ENCODE data around the gene MYB. TPM values are rescaled to one million over a fixed set of nuclear protein-coding genes. Genes with fewer than 3 reads are reported as not detected.

Gene MYB
- total RNA-seq, 2 experiments from 2014 or later, result 50.9 to 53.6 TPM

DNA sequence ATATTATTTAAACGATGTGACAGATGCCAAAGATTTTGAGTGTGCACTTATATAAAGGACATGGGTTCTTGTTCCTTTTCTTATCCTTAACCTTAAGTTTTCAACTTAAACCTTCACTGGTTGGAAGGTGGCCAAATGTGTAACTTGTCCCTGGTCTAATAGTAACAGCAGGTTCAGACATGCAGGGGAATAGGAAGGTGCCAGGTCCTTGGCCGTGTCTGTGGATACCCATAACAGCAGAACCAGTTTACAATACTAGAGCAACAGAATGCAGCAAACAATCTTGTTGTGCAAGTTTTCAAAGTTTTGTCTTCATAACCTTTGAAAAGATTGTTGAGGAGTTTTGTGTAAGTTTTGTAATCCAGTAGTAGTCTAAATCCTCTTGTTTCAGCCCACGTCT is 4.4 kb downstream of the MYB start:
- TF ChIP-seq, protein P1, sequence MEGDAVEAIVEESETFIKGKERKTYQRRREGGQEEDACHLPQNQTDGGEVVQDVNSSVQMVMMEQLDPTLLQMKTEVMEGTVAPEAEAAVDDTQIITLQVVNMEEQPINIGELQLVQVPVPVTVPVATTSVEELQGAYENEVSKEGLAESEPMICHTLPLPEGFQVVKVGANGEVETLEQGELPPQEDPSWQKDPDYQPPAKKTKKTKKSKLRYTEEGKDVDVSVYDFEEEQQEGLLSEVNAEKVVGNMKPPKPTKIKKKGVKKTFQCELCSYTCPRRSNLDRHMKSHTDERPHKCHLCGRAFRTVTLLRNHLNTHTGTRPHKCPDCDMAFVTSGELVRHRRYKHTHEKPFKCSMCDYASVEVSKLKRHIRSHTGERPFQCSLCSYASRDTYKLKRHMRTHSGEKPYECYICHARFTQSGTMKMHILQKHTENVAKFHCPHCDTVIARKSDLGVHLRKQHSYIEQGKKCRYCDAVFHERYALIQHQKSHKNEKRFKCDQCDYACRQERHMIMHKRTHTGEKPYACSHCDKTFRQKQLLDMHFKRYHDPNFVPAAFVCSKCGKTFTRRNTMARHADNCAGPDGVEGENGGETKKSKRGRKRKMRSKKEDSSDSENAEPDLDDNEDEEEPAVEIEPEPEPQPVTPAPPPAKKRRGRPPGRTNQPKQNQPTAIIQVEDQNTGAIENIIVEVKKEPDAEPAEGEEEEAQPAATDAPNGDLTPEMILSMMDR (IDR thresholded peaks at IDR 0.05), result no peak
- ChIA-PET CTCF (interaction anchor here (1.3 to 3.7 kb wide), 3 partner anchors 12 to 71 kb away, joined by 5 to 67 read pairs (median 10); no protein-coding TSS in a partner anchor), POLR2A (interaction anchor here (1.2 to 8.1 kb wide), 5 partner anchors 11 to 68 kb away, joined by 3 to 94 read pairs (median 42); no protein-coding TSS in a partner anchor)
- DNase-seq (no peak), ATAC-seq (no peak)
- peak overlapping the region; percentile 40 for H3K4me3 Mint-ChIP-seq
- H3K4me1 Mint-ChIP-seq (ENCODE audit: low read depth), result peaks cover 25% of the 10 kb centered on the region
- intact Hi-C loops (cut with micrococcal nuclease), result no loop called here
- no peak overlapping the region for H3K27ac Mint-ChIP-seq
- H3K36me3 Mint-ChIP-seq (ENCODE audit: low read depth), result peaks cover 74% of the 10 kb centered on the region
- H3K27me3 Mint-ChIP-seq, result no peaks in the 10 kb centered on the region
- H3K9me3 Mint-ChIP-seq, result no peaks in the 10 kb centered on the region

DNA sequence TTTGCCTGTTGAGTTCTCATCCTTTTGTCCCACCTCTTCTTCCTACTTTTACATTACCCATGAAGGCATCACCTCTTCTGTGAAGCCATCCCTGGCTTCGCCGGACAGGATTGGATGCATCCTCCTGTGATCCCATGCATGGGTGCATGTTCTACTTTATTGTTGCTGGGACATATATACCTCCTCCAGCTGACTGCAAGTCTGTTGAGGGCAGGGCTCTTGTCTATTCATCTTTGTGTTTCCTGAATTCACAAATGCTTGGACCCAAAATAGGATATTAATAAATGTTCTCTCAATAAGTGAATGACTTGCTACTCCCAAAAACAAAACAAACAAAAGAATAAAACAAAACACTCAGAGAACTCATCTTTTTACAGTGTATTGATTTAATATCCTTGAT is 5.1 kb downstream of the MYB start:
- H3K4me3 Mint-ChIP-seq, result no peak overlapping the region
- TF ChIP-seq, protein P1 (IDR thresholded peaks at IDR 0.05), result no peak
- no peaks in the 10 kb centered on the region for H3K9me3 Mint-ChIP-seq
- intact Hi-C loops (cut with micrococcal nuclease), result no loop called here
- no peaks in the 10 kb centered on the region for H3K27me3 Mint-ChIP-seq
- POLR2A ChIA-PET, result interaction anchor here (1.2 kb wide), 1 partner anchor 11 kb away, joined by 3 read pairs; no protein-coding TSS in a partner anchor
- CTCF ChIA-PET, result no interaction called here
- H3K4me1 Mint-ChIP-seq (ENCODE audit: low read depth), result peaks cover 25% of the 10 kb centered on the region
- ATAC-seq, result no peak
- H3K36me3 Mint-ChIP-seq (ENCODE audit: low read depth), result peaks cover 76% of the 10 kb centered on the region
- H3K27ac Mint-ChIP-seq, result no peak overlapping the region
- no peak for DNase-seq

DNA sequence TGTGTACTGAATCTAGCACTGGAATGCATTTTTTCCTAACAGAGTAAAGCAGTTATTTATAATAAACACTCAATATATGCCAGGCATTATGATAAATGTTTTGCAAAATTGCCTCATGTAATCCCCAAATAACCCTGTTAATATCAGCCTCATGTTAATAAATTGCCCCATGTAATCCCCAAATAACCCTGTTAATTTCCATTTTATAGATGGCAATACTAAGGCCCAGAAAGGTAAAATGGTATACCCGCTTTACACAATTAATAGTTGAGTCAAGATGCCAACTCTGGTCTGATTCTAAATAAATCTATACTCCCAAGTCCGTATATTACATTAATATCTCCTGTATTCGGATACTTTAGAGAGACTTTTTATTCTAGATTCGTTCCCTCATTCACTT is 6.3 kb downstream of the MYB start:
- H3K27ac Mint-ChIP-seq, result no peak overlapping the region
- DNase-seq (no peak), ATAC-seq (no peak)
- no peaks in the 10 kb centered on the region for H3K9me3 Mint-ChIP-seq
- H3K4me3 Mint-ChIP-seq, result no peak overlapping the region
- H3K36me3 Mint-ChIP-seq (ENCODE audit: low read depth), result peaks cover 80% of the 10 kb centered on the region
- no peaks in the 10 kb centered on the region for H3K27me3 Mint-ChIP-seq
- H3K4me1 Mint-ChIP-seq (ENCODE audit: low read depth), result peaks cover 25% of the 10 kb centered on the region
- POLR2A ChIA-PET, result no interaction called here
- TF ChIP-seq, protein P1 (IDR thresholded peaks at IDR 0.05), result no peak
- CTCF ChIA-PET, result interaction anchor here (0.9 kb wide), 1 partner anchor 43 kb away, joined by 3 read pairs; no protein-coding TSS in a partner anchor
- intact Hi-C loops (cut with micrococcal nuclease), result no loop called here

DNA sequence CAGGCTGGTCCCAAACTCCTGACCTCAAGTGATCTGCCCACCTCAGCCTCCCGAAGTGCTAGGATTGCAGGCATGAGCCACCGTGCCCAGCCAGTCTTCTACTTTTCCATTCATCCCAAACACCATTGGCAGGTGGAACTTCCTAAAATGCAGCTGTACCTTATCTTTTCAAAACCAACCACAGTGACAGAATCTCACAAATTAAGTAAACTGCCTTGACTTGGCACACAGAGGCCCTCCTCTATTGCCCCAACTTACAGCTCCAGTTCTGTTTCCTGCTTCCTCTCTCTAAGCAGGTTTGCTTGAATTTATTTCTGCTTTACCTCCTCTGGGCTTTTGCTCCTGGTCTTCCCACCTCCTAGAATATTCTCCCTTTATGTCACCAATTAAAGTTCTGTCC is 7.6 kb downstream of the MYB start:
- Mint-ChIP-seq H3K4me3 (no peak overlapping the region), H3K36me3 (ENCODE audit: low read depth) (peaks cover 79% of the 10 kb centered on the region), H3K27ac (no peak overlapping the region), H3K27me3 (no peaks in the 10 kb centered on the region), H3K9me3 (no peaks in the 10 kb centered on the region), H3K4me1 (ENCODE audit: low read depth) (peaks cover 24% of the 10 kb centered on the region)
- CTCF ChIA-PET, result no interaction called here
- ATAC-seq (no peak), DNase-seq (no peak)
- TF ChIP-seq, protein P1 (IDR thresholded peaks at IDR 0.05), result no peak
- intact Hi-C loops (cut with micrococcal nuclease), result no loop called here
- POLR2A ChIA-PET, result interaction anchor here (1.4 to 1.7 kb wide), 2 partner anchors 14 to 47 kb away, joined by 4 read pairs; no protein-coding TSS in a partner anchor

DNA sequence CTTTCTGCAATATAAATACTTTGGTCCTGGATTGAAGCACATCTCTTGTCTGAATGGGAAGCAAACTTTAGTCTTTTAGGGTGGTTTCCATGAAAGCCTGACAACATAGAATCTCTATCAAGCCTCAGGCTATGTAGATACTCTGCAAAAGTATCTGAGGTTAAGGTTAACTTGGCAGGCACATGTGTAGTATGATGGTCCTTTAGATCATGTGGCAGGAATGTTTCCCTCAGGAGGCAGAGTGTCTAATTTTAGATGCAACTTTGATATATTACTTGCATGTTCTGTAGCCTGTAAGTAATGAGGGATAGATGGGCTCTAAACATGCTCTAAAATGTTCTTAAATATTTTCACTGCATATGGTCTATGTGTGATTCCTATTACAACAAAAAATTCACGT is 8.2 kb downstream of the MYB start:
- Mint-ChIP-seq H3K36me3 (ENCODE audit: low read depth) (peaks cover 81% of the 10 kb centered on the region), H3K4me3 (no peak overlapping the region), H3K9me3 (no peaks in the 10 kb centered on the region), H3K27ac (no peak overlapping the region), H3K27me3 (no peaks in the 10 kb centered on the region), H3K4me1 (ENCODE audit: low read depth) (peaks cover 26% of the 10 kb centered on the region)
- intact Hi-C loops (cut with micrococcal nuclease), result no loop called here
- TF ChIP-seq, protein P1 (IDR thresholded peaks at IDR 0.05), result no peak
- ATAC-seq (no peak), DNase-seq (no peak)
- POLR2A ChIA-PET, result interaction anchor here (1.4 to 1.7 kb wide), 2 partner anchors 14 to 48 kb away, joined by 4 read pairs; no protein-coding TSS in a partner anchor
- CTCF ChIA-PET, result interaction anchor here (1.8 kb wide), 1 partner anchor 45 kb away, joined by 4 read pairs; no protein-coding TSS in a partner anchor

Measured in activated CD8-positive, alpha-beta T cell treated with anti-CD3 and anti-CD28 coated beads for 36 hours (primary cell).